ENCODE measurements around the gene HSFY2. TPM values are rescaled to one million over a fixed set of nuclear protein-coding genes. Genes with fewer than 3 reads are reported as not detected.

Gene HSFY2, protein sequence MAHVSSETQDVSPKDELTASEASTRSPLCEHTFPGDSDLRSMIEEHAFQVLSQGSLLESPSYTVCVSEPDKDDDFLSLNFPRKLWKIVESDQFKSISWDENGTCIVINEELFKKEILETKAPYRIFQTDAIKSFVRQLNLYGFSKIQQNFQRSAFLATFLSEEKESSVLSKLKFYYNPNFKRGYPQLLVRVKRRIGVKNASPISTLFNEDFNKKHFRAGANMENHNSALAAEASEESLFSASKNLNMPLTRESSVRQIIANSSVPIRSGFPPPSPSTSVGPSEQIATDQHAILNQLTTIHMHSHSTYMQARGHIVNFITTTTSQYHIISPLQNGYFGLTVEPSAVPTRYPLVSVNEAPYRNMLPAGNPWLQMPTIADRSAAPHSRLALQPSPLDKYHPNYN
- not detected in 2 replicates for total RNA-seq

DNA sequence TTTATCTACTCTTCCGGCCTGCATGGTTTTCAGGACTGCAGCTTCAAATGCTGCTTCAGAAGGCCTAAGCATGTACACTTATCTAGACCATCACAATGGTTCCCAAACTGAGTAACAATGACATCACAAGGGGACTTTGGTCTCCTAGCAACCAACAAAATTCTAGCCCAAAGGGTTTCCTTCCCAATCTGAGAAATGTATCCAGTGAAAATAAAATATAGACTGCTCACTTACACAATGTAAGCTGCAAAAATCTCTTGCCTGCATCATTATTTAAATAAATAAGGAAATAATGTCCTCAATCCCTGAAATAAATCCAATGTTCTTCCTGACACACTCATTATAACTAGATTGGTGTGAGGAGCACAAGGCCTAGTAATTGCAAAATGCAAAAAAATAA lies at the start of gene HSFY2:
HSFY2 (minus strand) TSS at position 101 of the 400 bp plus-strand sequence. CDS start 117 bp downstream, outside the sequence.

Other genes starting within 250 kb of the HSFY2 start
- gene HSFY1, start 227.0 kb downstream of the HSFY2 start, total RNA-seq = not detected in 2 replicates

All from mammary microvascular endothelial cell (primary cell).